KOPT-K1 (cell line): ENCODE results near the gene MRPL43.
"Not testable (repeated sequence)": the region's sequence is repeated elsewhere in the genome, so short reads cannot be mapped to it uniquely, and the experiment has no call there.

Experiments used
- H3K27ac ChIP-seq: fragments of 200-600 bp; sonication (generic); 2 replicates; pipeline ENCODE4 v1.5.1; 2016; ENCODE audit warnings: antibody characterized with exemption, mild to moderate bottlenecking, low read depth, low read length; ENCODE audit not compliant: poor library complexity, severe bottlenecking
- H3K36me3 ChIP-seq: fragments of 200-600 bp; sonication (generic); 2 replicates; pipeline ENCODE4 v1.5.1; 2017; ENCODE audit warnings: antibody characterized with exemption, mild to moderate bottlenecking, low read length, moderate library complexity; ENCODE audit not compliant: insufficient read depth
- H3K9me3 ChIP-seq: fragments of 200-600 bp; sonication (generic); 2 replicates; pipeline ENCODE4 v1.5.1; 2017; ENCODE audit warnings: antibody characterized with exemption, low read length, mild to moderate bottlenecking; ENCODE audit not compliant: insufficient read depth, poor library complexity, severe bottlenecking

The MRPL43 gene

DNA sequence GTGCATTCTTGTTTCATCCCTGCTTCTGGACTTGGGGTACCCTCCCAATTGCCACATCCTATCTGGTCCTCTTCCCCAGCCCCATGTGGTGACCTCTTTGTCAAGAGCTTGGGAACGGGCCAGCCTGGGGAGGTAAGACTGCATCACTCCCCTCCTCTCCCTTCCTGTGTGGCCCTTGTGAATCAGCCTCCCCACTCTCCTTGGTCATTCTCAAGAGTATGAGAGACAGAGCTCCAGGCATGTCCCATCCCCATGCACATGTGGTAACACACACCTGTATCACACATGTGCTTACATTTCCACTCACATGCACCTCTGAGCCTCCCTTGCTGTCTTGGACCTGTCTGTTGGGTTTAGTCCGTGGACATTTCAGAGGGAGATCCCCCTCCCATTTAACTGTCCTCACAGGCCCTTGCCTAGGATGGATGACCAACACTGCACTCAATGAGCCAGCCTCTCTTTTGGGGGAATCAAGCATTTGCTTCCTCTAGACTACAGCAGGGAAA lies 2.6 kb downstream of the MRPL43 start:
- Histone ChIP-seq H3K9me3 (no peaks in the 10 kb centered on the region), H3K36me3 (peaks cover 55% of the 10 kb centered on the region), H3K27ac (no peak overlapping the region)

DNA sequence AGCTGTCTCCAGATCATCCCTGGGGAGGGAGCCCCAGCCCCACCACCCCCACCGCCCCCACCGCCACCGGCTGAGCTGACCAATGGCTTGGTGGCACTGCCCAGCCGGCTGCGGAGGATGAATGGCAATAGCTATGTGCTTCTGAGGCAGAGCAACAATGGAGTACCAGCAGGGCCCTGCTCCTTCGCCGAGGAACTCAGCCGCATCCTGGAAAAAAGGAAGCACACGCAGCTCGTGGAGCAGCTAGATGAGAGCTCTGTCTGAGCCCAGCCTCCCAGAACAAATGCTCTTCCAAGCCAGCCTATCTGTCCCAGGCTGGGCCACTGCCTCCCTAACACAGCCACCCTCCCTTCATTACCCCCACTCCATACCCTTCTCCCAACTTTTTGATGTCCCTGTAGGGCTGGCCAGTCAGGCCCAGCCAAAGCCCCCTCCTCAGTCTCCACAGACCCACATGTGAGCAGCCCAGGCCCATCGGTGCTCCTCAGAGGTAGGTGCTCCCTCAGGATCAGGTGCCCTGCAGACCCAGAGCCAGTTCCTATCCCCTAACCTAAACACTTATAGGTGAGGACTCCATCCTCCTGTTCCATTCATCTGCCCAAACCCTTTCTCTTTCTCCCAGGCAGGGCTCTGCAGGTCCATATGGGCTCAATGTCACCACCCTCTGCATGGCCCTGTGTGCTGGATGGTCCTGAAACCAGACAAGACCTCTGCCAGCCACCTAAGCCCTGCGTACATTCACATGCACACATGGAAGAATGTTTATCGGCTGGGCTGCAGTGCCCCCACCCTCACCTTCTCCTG lies 3.2 kb downstream of the MRPL43 start:
- no peaks in the 10 kb centered on the region for H3K9me3 ChIP-seq
- no peak overlapping the region for H3K27ac ChIP-seq
- peaks cover 49% of the 10 kb centered on the region for H3K36me3 ChIP-seq

DNA sequence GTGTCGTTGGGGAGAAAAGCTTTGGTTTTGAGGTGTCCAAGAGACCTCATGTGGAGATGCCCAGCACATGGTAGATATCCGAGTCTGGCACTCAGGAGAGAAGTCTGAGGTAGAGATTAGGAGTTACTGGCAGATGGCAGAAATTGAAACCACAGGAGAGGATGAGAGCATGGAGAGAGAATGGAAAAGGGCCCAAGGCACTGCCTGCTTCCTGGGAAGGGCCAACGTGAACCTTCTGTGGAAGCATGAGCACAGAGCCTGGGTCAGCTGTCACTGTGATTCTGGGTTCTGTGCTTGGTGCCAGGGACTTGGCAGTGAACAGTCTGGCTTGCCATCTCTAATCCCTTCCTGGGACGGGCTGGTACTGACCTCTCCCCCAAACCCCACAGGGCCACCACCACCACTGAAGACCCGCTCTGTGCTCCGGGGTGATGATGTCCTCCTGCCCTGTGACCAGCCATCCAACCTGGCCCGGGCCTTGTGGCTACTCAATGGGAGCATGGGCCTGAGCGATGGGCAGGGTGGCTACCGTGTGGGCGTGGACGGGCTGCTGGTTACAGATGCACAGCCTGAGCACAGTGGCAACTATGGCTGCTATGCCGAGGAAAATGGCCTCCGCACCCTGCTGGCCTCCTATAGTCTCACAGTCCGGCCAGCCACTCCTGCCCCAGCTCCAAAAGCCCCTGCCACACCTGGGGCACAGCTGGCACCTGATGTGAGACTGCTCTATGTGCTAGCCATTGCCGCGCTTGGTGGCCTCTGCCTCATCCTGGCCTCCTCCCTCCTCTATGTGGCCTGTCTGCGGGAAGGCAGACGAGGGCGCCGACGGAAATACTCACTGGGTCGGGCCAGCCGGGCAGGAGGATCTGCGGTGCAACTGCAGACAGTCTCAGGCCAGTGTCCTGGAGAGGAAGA lies 4.1 kb downstream of the MRPL43 start:
- Histone ChIP-seq H3K36me3 (peaks cover 42% of the 10 kb centered on the region; the same call in 1 of the 2 replicates), H3K27ac (no peak overlapping the region), H3K9me3 (no peaks in the 10 kb centered on the region)

DNA sequence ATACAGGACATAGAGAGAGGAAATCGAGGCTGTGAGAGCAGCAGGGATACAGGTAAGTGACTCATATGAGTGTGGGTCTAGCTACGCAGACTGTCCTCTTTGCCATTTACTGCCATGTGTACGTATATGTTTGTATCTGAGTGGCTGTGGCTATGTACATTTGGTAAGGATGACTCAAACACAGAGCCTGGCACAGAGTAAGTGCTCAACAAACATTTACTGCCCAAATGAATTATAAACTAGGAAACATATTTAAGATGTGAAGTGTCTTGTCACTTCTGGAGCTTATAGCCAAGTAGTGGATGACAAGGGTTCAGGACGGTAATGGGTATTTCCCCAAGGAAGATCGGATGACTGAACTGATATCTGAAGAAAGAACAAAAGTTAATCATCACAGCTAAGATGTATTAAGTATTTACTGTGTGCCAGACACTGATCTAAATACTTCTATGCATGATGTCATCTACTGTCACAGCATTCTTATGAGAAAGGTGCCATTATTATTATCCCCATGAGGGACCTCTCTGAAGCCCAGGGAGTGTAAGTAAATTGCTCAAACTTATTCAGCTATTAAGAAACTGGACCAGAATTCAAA lies 6.0 kb downstream of the MRPL43 start:
- Histone ChIP-seq H3K27ac (no peak overlapping the region), H3K36me3 (peaks cover 42% of the 10 kb centered on the region; the same call in 1 of the 2 replicates), H3K9me3 (no peaks in the 10 kb centered on the region)

DNA sequence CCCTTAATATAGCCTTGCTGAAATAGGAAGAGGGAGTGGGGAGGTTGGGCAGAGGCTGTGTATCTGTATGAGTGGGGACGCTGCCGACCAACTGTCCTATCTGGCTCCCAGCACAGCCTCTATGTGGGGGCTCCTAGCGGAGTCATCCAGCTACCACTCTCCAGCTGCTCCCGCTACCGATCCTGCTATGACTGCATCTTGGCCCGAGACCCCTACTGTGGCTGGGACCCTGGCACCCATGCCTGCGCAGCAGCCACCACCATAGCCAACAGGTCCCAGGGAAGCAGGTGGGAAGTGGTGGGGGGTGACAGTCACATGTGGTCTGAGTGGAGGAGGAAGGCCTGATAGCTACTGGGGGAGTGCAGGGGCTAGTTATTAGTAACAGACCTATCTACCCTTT lies 6.6 kb downstream of the MRPL43 start:
- Histone ChIP-seq H3K36me3 (peaks cover 42% of the 10 kb centered on the region; the same call in 1 of the 2 replicates), H3K27ac (no peak overlapping the region), H3K9me3 (no peaks in the 10 kb centered on the region)

DNA sequence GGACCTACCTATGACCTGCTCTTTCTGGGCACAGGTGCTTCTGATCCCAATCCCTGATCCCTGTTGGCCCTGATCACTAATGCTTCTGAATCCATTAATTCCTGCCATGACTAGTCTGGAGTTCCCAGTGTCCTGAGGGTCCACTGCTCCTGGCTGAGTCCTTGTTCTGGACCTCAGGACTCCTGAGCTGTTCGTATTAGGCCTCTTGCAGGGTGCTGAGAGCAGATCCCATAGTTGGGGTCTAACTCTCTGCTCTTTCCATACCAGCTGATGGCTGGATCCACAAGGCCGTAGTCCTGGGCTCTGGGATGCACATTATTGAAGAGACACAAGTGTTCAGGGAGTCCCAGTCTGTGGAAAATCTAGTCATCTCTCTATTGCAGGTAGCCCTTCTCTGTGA lies 7.0 kb downstream of the MRPL43 start:
- peaks cover 39% of the 10 kb centered on the region; the same call in 1 of the 2 replicates for H3K36me3 ChIP-seq
- no peaks in the 10 kb centered on the region for H3K9me3 ChIP-seq

DNA sequence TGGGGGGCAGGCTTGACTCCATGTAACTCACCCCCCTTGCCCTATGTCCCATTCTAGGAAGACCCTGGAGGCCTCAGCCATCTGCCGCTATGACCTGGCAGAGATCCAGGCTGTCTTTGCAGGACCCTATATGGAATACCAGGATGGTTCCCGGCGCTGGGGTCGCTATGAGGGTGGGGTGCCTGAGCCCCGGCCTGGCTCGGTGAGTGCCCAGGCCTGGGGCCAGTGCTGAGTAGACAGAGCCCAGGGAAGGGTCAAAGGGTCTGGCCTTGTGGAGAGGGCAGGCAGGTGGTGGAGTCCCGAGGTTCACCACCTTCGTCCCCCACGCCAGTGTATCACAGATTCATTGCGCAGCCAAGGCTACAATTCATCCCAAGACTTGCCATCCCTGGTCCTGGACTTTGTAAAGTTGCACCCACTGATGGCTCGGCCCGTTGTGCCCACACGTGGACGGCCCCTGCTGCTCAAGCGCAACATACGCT lies 7.5 kb downstream of the MRPL43 start:
- peaks cover 34% of the 10 kb centered on the region; the same call in 1 of the 2 replicates for H3K36me3 ChIP-seq
- no peak overlapping the region for H3K27ac ChIP-seq
- H3K9me3 ChIP-seq = no peaks in the 10 kb centered on the region

More for the DNA sequence above, 7.0 kb downstream of the MRPL43 start:
- H3K27ac ChIP-seq = no peak overlapping the region

DNA sequence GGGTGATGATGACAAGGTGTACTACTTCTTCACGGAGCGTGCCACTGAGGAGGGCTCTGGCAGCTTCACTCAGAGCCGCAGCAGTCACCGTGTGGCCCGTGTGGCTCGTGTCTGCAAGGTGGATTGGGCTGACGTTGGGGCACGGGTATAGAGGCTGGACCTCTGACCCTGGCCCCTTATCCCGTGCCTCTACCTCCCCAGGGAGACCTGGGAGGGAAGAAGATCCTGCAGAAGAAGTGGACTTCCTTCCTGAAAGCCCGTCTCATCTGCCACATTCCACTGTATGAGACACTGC lies 8.4 kb downstream of the MRPL43 start:
- Histone ChIP-seq H3K27ac (no peak overlapping the region), H3K9me3 (no peaks in the 10 kb centered on the region), H3K36me3 (peaks cover 30% of the 10 kb centered on the region; the same call in 1 of the 2 replicates)

DNA sequence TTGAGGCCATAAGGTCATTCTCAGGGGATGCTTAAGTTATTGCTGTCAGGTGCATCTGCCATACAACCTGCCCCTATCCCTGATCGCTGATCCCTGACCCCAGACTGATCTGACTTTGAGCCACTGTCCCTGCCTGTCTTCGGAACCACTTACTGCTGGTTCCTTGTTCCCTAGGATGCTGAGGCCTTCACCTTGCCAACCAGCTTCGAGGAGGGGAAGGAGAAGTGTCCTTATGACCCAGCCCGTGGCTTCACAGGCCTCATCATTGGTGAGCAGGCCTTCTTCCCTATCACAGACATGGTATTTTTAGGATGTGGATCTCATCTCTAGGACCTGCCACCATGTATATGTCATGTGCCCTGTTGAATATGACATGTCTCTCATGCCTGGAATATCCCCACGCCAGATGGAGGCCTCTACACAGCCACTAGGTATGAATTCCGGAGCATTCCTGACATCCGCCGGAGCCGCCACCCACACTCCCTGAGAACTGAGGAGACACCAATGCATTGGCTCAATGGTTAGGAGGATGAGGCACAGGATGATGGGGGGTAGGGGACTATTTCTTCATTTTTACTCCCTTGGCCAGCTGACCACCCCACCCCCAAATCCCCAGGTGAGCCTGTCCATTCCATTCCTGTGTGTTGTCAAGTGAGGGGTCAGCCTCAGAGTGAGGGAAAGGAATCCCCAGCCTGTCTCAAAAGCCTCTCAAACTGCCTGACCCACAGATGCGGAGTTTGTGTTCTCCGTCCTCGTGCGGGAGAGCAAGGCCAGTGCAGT lies 9.0 kb downstream of the MRPL43 start:
- H3K27ac ChIP-seq = no peak overlapping the region
- peaks cover 30% of the 10 kb centered on the region; the same call in 1 of the 2 replicates for H3K36me3 ChIP-seq
- no peaks in the 10 kb centered on the region for H3K9me3 ChIP-seq

DNA sequence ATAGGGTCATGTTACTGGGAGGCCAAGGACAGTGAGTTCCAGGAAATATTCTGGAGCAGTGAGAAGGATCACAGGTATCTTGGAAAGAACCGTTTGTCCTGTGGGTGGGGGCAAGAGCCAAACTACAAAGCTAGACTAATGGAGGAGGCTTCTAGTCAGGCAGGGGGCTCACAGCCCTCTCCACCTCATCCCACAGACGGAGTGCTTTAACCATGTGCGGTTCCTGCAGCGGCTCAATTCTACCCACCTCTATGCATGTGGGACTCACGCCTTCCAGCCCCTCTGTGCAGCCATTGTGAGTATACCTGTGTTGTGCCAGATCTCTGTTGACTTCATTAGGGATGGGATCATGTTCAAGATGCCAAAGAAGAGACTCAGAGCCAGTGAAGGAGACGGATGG lies 9.9 kb downstream of the MRPL43 start:
- H3K36me3 ChIP-seq = peaks cover 21% of the 10 kb centered on the region; the same call in 1 of the 2 replicates
- H3K27ac ChIP-seq = no peak overlapping the region
- no peaks in the 10 kb centered on the region for H3K9me3 ChIP-seq

DNA sequence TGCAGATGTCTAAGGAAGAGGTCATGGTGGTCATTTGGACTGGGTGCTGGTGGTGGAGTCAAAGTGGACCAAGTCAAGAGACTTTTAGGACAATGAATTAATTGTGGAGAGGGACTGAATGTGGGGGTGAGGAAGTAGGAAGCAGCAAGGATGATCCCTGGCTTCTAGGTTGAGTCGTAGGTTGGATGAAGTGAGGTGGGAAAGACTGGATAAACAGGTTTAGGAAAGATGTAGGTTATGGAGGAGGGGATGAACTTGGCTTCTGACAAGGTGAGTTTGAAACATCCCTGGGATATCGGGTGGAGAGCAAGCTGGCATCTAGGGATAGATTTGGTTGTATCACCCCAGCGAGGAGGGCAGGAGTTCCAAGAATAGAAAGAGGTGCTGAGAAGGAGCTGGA lies 10.4 kb downstream of the MRPL43 start:
- Histone ChIP-seq H3K36me3 (peaks cover 20% of the 10 kb centered on the region; the same call in 1 of the 2 replicates), H3K9me3 (no peaks in the 10 kb centered on the region), H3K27ac (no peak overlapping the region)

DNA sequence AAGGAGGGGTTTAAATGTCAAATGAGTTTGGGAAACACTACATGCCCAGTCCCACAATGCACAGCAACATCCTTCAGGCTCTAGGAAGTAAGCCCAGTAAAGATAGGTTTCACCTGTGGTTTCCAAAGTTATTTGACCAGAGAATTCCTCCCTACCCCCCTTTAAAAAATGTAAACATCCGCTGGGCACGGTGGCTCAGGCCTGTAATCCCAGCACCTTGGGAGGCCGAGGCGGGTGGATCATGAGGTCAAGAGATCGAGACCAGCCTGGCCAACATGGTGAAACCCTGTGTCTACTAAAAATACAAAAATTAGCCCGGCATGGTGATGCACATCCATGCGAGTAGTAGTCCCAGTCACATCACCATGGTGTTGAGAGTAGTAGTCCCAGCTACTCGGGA lies 11.9 kb downstream of the MRPL43 start:
- not testable (repeated sequence) for H3K27ac ChIP-seq, H3K9me3 ChIP-seq, H3K36me3 ChIP-seq

DNA sequence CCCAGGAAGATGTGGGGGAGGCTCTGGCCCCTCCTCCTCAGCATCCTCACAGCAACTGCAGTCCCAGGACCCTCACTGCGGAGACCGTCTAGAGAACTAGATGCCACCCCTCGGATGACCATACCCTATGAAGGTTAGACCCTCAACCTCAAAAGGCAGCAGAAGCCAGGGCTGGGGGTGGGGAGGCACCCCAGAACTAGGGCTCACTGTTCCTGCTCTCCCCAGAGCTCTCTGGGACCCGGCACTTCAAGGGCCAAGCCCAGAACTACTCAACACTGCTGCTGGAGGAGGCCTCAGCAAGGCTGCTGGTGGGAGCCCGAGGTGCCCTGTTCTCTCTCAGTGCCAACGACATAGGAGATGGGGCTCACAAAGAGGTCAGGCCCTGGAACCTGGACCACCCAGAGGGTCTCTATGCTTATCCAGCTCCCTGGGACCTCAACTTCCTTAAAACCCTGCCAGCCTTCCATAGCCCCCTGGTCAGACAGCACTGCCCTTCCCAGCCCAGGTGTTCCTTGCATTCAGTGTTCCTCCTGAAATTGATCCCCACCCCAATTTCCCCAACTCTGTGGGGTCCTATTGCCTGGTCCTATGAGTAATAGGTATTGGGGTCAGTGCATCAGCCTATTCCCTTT lies 14.3 kb downstream of the MRPL43 start:
- Histone ChIP-seq H3K27ac (no peak overlapping the region), H3K36me3 (no peaks in the 10 kb centered on the region)

More for the DNA sequence above, 14.3 kb downstream of the MRPL43 start:
- H3K9me3 ChIP-seq = no peaks in the 10 kb centered on the region
